ENCODE data around the gene SYNDIG1.

The SYNDIG1 gene

DNA sequence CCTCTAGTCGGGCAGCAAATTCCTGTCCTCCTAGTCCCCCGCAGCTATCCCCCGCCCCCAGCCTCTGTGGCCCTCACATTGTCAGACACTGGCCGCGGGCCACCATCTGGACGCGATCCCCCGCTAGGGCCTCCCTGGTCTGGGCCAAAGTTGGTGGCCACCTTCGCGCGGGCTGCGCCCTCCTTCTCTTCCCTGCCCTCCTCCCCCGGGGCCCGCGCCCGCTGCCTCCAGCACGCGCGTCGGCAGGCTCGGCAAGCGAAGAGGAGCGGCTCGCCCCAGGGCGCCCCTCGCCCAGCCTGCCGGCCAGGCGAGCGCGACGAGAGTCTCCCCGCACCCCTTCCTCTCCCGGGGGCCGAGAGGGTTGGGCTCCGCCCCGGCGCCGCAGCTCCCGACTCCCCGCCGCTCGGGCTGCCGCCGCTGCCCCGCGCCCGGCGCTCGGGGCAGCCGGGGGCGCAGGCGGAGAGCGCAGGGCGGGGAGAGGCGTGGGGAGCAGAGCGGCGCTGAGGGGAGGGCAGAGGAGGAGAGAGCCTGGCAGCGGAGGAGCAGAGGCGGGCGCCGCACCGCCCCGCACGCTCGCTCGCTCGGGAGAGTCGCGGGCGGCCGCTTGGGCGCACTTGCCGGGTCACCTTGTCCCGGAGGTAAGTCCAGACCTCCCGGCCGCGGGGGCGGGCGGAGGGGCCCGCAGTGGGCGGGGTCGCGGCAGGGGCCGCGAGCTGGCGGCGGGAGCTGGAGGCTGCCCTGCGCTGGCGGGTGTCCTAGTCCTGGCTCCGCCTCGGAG lies at the start of gene SYNDIG1:
TSS of gene SYNDIG1 (plus strand) at position 514 of the 778 bp plus-strand sequence. CDS start 73,469 bp downstream, outside the sequence.
- no peak for DNase-seq

DNA sequence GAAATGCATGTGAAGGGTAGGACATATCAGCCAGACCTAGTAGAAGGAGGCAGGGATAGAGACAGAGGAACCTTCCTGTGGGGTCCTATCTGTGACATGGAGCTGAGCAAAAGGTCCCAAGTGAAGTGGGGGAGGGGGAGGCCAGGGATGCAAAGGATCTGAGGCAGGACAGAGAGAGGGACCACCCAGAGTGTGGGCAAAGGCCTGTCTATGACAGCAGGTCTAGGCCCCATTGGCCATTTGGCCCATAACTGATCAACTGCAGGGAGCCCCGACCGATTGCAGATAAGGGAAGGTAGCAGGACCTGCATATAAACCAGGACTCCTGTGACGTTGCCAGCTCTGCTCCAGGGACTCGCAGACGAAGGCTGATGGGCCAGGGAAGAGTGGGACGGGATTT lies 49.6 kb upstream of the SYNDIG1 start:
- no peak for DNase-seq

- no peak for DNase-seq
Measured at GRCh38 chr20:24420567-24420966, 48.9 kb upstream of the SYNDIG1 start.

DNA sequence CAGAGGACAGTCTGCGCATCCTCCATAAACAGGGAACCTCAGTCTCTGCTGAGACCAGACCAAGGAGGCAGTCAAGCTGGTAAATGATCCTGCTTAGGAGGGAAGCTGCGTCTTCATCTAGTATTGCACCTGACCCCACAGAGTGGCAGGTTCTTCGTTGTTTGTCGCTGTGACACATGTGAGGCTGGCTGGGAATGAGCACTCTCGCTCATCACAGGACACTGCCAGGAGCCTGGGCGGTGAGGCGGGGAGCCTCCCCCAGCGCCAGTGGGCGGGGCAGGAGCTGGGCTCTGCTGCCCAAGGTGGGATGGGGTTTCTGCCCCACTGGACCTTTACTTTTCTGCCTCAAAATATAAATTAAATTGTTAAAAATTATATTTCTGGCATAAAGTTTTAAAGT lies 48.4 kb upstream of the SYNDIG1 start:
- no peak for DNase-seq

GRCh38 chr20:24422091-24422760 lies 47.2 kb upstream of the SYNDIG1 start:
- peak; percentile 45 for DNase-seq

DNA sequence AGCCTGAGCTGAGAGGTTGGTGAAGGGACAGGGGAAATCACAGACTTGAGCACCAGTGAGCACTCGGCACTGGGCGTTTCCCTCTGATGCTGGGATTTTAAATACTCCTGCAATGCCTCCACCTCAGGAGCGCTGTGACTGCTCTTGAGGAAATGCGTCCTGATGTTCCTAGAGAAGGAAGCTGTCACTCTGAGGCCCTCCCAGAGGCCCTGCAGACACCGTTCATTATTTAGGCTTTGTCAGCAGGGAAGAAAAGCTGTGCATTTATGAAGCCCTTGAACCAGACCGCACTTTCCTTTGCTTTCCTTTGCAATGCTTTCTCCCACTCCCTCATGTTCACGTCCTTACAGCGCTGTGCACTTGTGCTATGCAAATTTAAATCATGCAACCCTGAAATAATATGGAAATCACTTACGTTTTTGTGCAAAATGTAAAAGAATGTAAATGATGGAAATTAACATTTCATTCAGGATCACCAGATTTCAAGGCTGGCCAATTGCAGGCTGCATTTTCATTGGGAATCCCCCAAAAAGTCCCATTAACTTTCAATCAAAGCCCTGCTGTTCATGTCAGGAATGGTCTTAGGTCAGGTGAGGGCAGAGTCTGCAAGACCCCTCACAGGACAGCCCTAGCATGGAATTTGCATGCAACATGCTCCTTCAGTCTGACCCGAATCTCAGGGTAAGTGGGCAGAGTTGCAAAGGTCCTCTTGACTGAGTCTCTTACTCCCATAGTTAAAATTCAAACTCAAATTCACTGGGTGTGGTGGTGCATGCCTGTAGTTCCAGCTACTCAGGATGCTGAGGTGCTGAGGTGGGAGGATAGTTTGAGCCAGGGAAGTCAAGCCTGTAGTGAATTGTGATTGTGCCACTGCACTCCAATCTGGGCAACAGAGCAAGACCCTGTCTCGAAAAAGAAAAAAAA lies 45.8 kb upstream of the SYNDIG1 start:
- no peak for DNase-seq

GRCh38 chr20:24425523-24426135 lies 43.8 kb upstream of the SYNDIG1 start:
- DNase-seq, result no peak

- no peak for DNase-seq
Measured at GRCh38 chr20:24431279-24432045, 38.0 kb upstream of the SYNDIG1 start.

- no peak for DNase-seq
Measured at GRCh38 chr20:24432046-24432442, 37.4 kb upstream of the SYNDIG1 start.

- DNase-seq, result no peak
Measured at GRCh38 chr20:24436160-24436559, 33.3 kb upstream of the SYNDIG1 start.

- no peak for DNase-seq
Measured at GRCh38 chr20:24437196-24438082, 32.0 kb upstream of the SYNDIG1 start.

DNA sequence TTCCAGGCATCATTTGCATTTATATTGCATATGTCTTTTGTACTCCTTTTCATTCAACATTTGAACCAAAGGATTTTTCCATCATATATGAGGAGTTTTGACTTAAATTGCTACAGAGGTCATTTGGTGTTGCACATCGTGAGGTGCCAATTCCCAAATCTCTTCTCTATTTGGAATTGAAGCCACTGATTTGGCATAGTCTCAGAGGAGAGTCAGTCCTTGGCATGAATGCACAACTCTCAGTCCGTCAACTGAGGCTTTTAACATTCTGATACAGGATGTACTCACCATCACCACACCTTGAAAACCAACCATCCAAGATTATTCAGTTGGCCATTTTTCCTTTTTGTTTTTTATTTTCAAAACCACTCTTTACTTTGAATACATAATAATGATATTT lies 31.1 kb upstream of the SYNDIG1 start:
- DNase-seq, result no peak

- DNase-seq, result no peak
Measured at GRCh38 chr20:24439737-24440387, 29.6 kb upstream of the SYNDIG1 start.

- no peak for DNase-seq
Measured at GRCh38 chr20:24441661-24442060, 27.8 kb upstream of the SYNDIG1 start.

DNA sequence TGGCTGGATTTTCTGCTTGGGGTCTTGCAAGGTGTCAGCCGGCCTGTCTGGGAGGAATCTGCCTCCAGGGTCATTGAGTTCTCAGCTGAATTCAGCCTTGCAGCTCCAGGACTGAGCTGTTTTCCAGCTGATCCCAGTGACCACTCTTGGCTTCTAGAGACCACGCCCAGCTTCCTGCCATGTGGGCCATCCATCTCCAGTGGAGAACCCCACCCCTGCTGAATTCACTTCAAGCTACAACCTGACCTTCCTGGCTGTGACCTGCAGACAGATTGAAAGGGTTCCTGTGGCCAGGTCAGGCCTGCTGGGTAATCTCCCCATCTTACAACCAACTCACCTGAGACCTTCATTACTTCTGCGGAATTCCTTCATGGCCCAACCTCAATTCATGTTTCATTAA lies 26.5 kb upstream of the SYNDIG1 start:
- no peak for DNase-seq

DNA sequence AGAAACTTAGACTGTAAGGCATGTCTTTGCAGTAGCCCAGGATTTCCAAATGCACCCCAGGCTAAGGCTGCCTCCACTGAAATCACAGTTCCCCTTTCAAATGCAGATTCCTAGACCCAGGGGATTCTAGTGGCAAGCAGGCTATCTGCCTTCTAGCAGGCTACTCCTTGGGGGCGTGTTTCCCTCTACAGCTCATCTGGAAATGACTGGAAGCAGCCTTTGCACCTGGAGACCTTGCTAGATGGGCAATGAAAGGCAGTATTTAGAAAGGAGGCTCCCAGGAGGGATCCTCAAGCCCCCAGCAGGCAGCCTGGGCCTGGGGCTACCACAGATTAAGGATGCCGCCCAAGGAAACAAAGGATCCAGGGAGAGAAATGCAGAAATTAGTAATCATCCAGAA lies 26.0 kb upstream of the SYNDIG1 start:
- DNase-seq, result no peak

GRCh38 chr20:24444526-24445190 lies 24.8 kb upstream of the SYNDIG1 start:
- DNase-seq, result no peak

- DNase-seq, result no peak
Measured at GRCh38 chr20:24445510-24446170, 23.8 kb upstream of the SYNDIG1 start.

DNA sequence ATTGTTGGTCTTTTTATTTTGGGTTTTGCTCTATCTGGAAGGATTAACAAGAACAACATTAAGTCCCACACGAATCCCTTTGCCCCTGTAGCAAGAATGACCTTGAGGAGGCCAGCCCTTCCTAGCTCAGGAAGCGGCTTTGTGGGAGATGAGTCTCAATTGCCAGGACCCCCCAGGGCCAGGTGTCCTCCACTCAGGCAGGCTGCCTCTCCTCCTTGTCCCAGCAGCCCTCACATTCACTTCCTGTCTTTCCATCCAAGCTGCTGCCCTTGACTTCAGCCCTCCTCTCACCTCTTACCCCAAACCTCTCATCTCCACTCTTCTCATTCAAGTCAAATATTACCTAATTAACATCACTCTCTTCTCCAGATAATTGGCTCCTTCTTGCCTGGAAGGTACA lies 22.6 kb upstream of the SYNDIG1 start:
- DNase-seq, result no peak
